ENCODE measurements around the gene BHLHE40. TPM values are rescaled to one million over a fixed set of nuclear protein-coding genes. Genes with fewer than 3 reads are reported as not detected.

The BHLHE40 gene
- total and polyA plus RNA-seq, 2 experiments from 2014 or later, result 67.1 to 116 TPM

GRCh38 chr3:4997946-4998345 lies 18.7 kb downstream of the BHLHE40 start:
- 80% methylated on average over 5 of the region's 7 CpGs for WGBS (ENCODE audit: low lambda C conversion rate, missing lambda C conversion rate)
- peaks cover 7% of the 10 kb centered on the region for H3K4me1 ChIP-seq (ENCODE audit: insufficient read depth)

GRCh38 chr3:4999531-5000184 lies 20.4 kb downstream of the BHLHE40 start:
- no peaks in the 10 kb centered on the region for H3K9me3 ChIP-seq (ENCODE audit: low read depth)
- H3K27ac ChIP-seq, result no peak overlapping the region
- DNase-seq (ENCODE audit: low spot score), result no peak
- H3K36me3 ChIP-seq (replicated peaks; ENCODE audit: insufficient read depth, low read depth), result no peaks in the 10 kb centered on the region
- no peak overlapping the region for H3K4me3 ChIP-seq
- H2AFZ ChIP-seq, result no peak overlapping the region
- no peaks in the 10 kb centered on the region for H3K9me2 ChIP-seq (replicated peaks; ENCODE audit: insufficient read depth)
- H3K79me2 ChIP-seq, result no peaks in the 10 kb centered on the region
- WGBS (ENCODE audit: low lambda C conversion rate, missing lambda C conversion rate), result 68% methylated on average over 6 of the region's 6 CpGs
- no peaks in the 10 kb centered on the region for H3K27me3 ChIP-seq
- H3K4me2 ChIP-seq, result no peak overlapping the region
- peaks cover 7% of the 10 kb centered on the region for H3K4me1 ChIP-seq (ENCODE audit: insufficient read depth)
- TF ChIP-seq EZH2 (IDR thresholded peaks at IDR 0.05; ENCODE audit: borderline replicate concordance) (no peak), EZH2phosphoT487 (IDR thresholded peaks at IDR 0.05; ENCODE audit: low read depth, severe bottlenecking, unreplicated experiment) (no peak)
- TF ChIP-seq, protein P1, sequence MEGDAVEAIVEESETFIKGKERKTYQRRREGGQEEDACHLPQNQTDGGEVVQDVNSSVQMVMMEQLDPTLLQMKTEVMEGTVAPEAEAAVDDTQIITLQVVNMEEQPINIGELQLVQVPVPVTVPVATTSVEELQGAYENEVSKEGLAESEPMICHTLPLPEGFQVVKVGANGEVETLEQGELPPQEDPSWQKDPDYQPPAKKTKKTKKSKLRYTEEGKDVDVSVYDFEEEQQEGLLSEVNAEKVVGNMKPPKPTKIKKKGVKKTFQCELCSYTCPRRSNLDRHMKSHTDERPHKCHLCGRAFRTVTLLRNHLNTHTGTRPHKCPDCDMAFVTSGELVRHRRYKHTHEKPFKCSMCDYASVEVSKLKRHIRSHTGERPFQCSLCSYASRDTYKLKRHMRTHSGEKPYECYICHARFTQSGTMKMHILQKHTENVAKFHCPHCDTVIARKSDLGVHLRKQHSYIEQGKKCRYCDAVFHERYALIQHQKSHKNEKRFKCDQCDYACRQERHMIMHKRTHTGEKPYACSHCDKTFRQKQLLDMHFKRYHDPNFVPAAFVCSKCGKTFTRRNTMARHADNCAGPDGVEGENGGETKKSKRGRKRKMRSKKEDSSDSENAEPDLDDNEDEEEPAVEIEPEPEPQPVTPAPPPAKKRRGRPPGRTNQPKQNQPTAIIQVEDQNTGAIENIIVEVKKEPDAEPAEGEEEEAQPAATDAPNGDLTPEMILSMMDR (IDR thresholded peaks at IDR 0.05; ENCODE audit: poor library complexity), result no peak
- H4K20me1 ChIP-seq (ENCODE audit: insufficient read depth, poor library complexity, severe bottlenecking), result no peaks in the 10 kb centered on the region

More at GRCh38 chr3:4997946-4998345, 18.7 kb downstream of the BHLHE40 start:
- Histone ChIP-seq H3K79me2 (no peaks in the 10 kb centered on the region), H3K4me3 (no peak overlapping the region), H3K9me3 (ENCODE audit: low read depth) (no peaks in the 10 kb centered on the region), H2AFZ (no peak overlapping the region), H3K27me3 (no peaks in the 10 kb centered on the region), H3K27ac (no peak overlapping the region), H3K4me2 (no peak overlapping the region), H3K9me2 (replicated peaks; ENCODE audit: insufficient read depth) (no peaks in the 10 kb centered on the region), H3K36me3 (replicated peaks; ENCODE audit: insufficient read depth, low read depth) (no peaks in the 10 kb centered on the region), H4K20me1 (ENCODE audit: insufficient read depth, poor library complexity, severe bottlenecking) (no peaks in the 10 kb centered on the region)
- no peak for DNase-seq (ENCODE audit: low spot score)
- TF ChIP-seq EZH2phosphoT487 (IDR thresholded peaks at IDR 0.05; ENCODE audit: low read depth, severe bottlenecking, unreplicated experiment), result no peak
- TF ChIP-seq, protein P1 (IDR thresholded peaks at IDR 0.05; ENCODE audit: poor library complexity), result no peak
- TF ChIP-seq EZH2 (IDR thresholded peaks at IDR 0.05; ENCODE audit: borderline replicate concordance), result no peak

GRCh38 chr3:5001135-5001534 lies 21.9 kb downstream of the BHLHE40 start:
- Histone ChIP-seq H3K79me2 (no peaks in the 10 kb centered on the region), H2AFZ (no peak overlapping the region), H4K20me1 (ENCODE audit: insufficient read depth, poor library complexity, severe bottlenecking) (no peaks in the 10 kb centered on the region), H3K9me3 (ENCODE audit: low read depth) (no peaks in the 10 kb centered on the region), H3K36me3 (replicated peaks; ENCODE audit: insufficient read depth, low read depth) (no peaks in the 10 kb centered on the region), H3K4me1 (ENCODE audit: insufficient read depth) (peaks cover 7% of the 10 kb centered on the region), H3K9me2 (replicated peaks; ENCODE audit: insufficient read depth) (no peaks in the 10 kb centered on the region), H3K4me3 (no peak overlapping the region), H3K4me2 (no peak overlapping the region), H3K27ac (no peak overlapping the region), H3K27me3 (no peaks in the 10 kb centered on the region)
- WGBS (ENCODE audit: low lambda C conversion rate, missing lambda C conversion rate), result 97% methylated on average over 4 of the region's 4 CpGs
- no peak for TF ChIP-seq EZH2phosphoT487 (IDR thresholded peaks at IDR 0.05; ENCODE audit: low read depth, severe bottlenecking, unreplicated experiment)
- TF ChIP-seq, protein P1 (IDR thresholded peaks at IDR 0.05; ENCODE audit: poor library complexity), result no peak
- TF ChIP-seq EZH2 (IDR thresholded peaks at IDR 0.05; ENCODE audit: borderline replicate concordance), result no peak
- no peak for DNase-seq (ENCODE audit: low spot score)
